Bronchial epithelial cell (primary cell): ENCODE measurements around the gene PPCDC. TPM values are rescaled to one million over a fixed set of nuclear protein-coding genes. Genes with fewer than 3 reads are reported as not detected.

Source experiments
- DNase-seq: peaks from one replicate; pipeline ENCODE4 v3.0.0-alpha.2; 2010; ENCODE audit warnings: low read depth
- FAIRE-seq: peaks from 2 replicates; lab custom pipeline; 2011; peaks lifted over from hg19 to GRCh38; lab: Jason Lieb, UNC
- H3K27me3 ChIP-seq: 2 replicates; pipeline ENCODE4 v1.5.1; 2011; ENCODE audit warnings: low read length; ENCODE audit not compliant: control insufficient read depth, insufficient read depth
- H3K36me3 ChIP-seq: 2 replicates; pipeline ENCODE4 v1.5.1; 2011; ENCODE audit warnings: low read length; ENCODE audit not compliant: control insufficient read depth, insufficient read depth
- H3K4me3 ChIP-seq: 2 replicates; pipeline ENCODE4 v1.5.1; 2011; ENCODE audit warnings: mild to moderate bottlenecking, low read depth, low read length, control low read depth
- CTCF ChIP-seq: IDR thresholded peaks from 2 replicates; pipeline ENCODE4 v1.5.1; 2011; ENCODE audit warnings: mild to moderate bottlenecking, moderate library complexity, low read length, control low read depth, inconsistent platforms; ENCODE audit not compliant: insufficient read depth, severe bottlenecking
- total RNA-seq: library from RNA; depleted of rRNA; stranded (reverse); fragments of >200 nt; gene quantifications from 2 replicates; pipeline ENCODE4 v1.2.1, GENCODE V29; 2014

Gene PPCDC
- total RNA-seq, 1 donor from 2014 or later: 13.2 TPM

- H3K4me3 ChIP-seq: no peak overlapping the region
- no peaks in the 10 kb centered on the region for H3K36me3 ChIP-seq
- FAIRE-seq: no peak
- no peak for DNase-seq
- H3K27me3 ChIP-seq: no peaks in the 10 kb centered on the region
- no peak for TF ChIP-seq CTCF
Measured at GRCh38 chr15:75098404-75098803, 75.0 kb downstream of the PPCDC start.

Other genes starting within 250 kb of the PPCDC start
- 28.9 and 29.2 TPM in 2 replicates for gene CSK, start 241.5 kb upstream of the PPCDC start, total RNA-seq
- under 0.01 TPM in 1 of 2 replicates, not detected in the other for gene LMAN1L, start 210.8 kb upstream of the PPCDC start, total RNA-seq
- gene CPLX3, start 197.0 kb upstream of the PPCDC start, total RNA-seq: not detected in 2 replicates
- 17.4 and 23.6 TPM in 2 replicates for gene ULK3, start 180.4 kb upstream of the PPCDC start, total RNA-seq
- gene SCAMP2, start 150.2 kb upstream of the PPCDC start, total RNA-seq: 20.5 and 30.7 TPM in 2 replicates
- gene MPI, start 133.5 kb upstream of the PPCDC start, total RNA-seq: 25.0 and 35.0 TPM in 2 replicates
- 67.3 and 72.4 TPM in 2 replicates for gene FAM219B, start 116.7 kb upstream of the PPCDC start, total RNA-seq
- gene COX5A, start 85.5 kb upstream of the PPCDC start, total RNA-seq: 55.3 and 66.6 TPM in 2 replicates
- gene RPP25, start 66.8 kb upstream of the PPCDC start, total RNA-seq: 3.3 and 8.7 TPM in 2 replicates
- 0.13 and 1.3 TPM in 2 replicates for gene SCAMP5, start 28.0 kb upstream of the PPCDC start, total RNA-seq
- 2.1 and 2.2 TPM in 2 replicates for gene C15orf39, start 178.3 kb downstream of the PPCDC start, total RNA-seq
- under 0.01 TPM in 1 of 2 replicates, not detected in the other for gene GOLGA6C, start 234.7 kb downstream of the PPCDC start, total RNA-seq